Stimulated activated CD4-positive, alpha-beta T cell treated with anti-CD3 and anti-CD28 coated beads, Interleukin-2, amount 100 ng/mL, for 48 hours (primary cell): ENCODE results near the gene NRG4.
"Not testable (repeated sequence)": the region's sequence is repeated elsewhere in the genome, so short reads cannot be mapped to it uniquely, and the experiment has no call there.

Source experiments
- DNase-seq, 2 donors: peaks; one replicate each; pipeline ENCODE4 v3.0.0-alpha.2; 2020

NRG4 gene, protein sequence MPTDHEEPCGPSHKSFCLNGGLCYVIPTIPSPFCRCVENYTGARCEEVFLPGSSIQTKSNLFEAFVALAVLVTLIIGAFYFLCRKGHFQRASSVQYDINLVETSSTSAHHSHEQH

GRCh38 chr15:76011627-76012551, at the start of gene NRG4:
TSS of gene NRG4 (minus strand) at chr15:76012424. CDS start at chr15:76011230, 1,194 bp downstream.
- no peak for DNase-seq

GRCh38 chr15:76061700-76062099, 49.5 kb upstream of the NRG4 start:
- DNase-seq = no peak

GRCh38 chr15:76060118-76060989, 48.1 kb upstream of the NRG4 start:
- peak in 1 of 2 donors; percentile 9 for DNase-seq

DNA sequence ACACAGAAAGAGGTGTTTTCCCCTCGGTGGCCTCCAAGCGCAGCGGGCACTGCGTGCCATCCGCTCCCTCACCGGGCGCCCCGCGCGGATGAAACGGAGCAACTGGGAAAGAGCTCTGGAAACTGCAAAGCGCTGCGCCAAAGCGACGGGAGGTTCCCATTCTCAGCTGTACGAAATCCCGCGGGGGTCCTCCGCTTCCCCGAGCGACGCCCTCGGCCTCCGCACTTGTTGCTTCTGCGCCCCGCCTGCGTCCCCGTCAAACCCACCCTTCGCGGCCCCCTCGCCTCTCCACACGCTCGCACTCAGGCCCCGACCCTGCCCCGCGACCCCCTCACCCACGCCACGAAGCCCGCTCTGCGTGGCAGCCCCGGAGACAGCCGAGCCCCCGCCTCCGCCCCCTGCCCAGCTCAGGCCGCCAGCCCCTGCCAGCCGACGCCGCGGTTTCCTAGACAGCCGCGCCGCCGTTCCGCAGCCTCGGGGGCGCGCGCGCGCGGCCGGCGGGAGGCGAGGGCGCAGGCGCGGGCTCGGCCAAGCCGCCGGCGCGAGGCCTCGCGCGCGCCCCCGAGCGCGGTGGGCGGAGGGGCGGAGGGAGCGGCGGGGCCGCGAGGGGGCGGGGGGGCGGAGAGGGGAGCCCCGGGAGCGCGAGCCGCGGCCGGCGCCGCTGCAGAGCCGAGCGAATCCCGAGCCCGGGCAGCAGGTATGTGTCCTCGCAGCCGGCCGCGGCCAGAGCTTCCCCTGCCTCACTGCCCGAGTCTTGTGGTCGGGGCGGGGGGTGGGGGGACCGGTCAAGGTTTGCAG, 47.3 kb upstream of the NRG4 start, which contains the start of gene TMEM266:
TSS of gene TMEM266 (plus strand) at position 666 of the 798 bp plus-strand sequence. CDS start 74,279 bp downstream, outside the sequence.
- DNase-seq = peak in 1 of 2 donors; percentile 9

- DNase-seq = peak in 1 of 2 donors; percentile 26
Measured at GRCh38 chr15:76058714-76059319, 46.6 kb upstream of the NRG4 start.

DNA sequence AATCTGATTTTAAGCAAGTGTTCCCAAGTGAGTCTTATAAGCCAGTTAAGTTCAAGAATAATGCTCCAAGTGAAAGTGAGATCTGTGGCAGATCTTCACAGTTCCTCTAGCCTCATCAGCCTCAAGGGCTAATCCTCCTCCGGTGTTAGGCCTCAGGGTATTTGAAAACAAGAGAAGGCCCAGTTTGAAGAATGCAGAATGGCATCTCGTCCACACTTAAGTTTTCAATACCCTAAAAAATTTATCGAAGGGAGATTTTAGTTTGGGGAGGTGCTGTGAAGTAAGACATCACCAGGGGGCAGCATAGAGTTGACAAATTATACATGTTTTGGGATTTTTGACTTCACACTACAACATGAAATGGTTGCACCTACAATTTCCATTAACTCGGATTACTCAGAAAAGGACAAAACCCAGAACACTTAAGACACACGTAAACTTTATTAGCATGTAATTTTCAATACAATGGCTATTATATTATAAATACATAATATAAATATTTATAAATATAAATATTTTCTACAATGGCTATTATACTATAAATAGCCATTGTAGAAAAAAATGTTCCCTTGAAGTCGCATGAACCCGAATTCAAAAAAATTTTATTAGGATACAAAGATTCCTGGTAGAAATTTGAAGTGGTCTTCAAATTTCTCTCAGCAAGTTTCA, 45.2 kb upstream of the NRG4 start:
- DNase-seq = peak; percentile 53 to 55

DNA sequence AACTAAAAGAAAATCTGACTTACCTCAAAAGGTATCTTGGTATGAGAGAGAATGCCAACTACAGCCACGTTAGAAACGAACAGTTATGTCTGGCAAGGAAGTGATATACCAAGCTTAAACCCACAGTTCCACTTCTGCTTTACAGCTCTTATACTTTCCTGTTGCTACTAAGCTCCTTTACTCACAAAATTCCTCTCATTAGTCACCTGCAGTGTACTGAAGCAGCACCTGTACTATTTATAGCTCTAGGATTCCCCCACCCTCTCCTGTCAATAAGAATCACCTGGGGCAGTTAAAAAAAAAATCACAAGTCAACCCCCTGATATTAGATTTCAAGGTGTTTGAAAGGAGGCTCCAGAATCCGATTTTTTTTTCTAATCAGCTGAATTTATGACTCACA, 44.7 kb upstream of the NRG4 start:
- no peak for DNase-seq

- not testable (repeated sequence) for DNase-seq
Measured at GRCh38 chr15:76054201-76054600, 42.0 kb upstream of the NRG4 start.

DNA sequence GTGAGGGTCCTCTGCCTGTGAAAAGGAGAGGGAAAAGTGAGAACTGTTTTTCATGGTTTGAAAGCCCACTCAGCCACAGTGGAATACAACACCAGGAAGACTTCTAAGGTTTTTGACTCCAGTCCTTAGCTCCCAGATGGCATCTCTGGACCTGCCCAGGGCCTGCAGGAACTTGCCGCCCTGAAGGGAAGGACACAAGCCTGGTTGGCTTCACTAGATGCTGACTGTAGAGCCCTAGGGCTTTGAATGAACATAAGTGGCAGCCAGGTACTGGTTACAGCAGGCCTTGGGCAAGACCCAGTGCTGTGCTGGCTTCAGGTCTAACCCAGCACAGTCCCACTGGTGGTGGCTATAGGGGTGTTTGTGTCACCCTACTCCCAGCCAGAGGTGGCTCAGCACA, 26.3 kb upstream of the NRG4 start:
- no peak for DNase-seq

- DNase-seq = no peak
Measured at GRCh38 chr15:76035593-76035992, 23.4 kb upstream of the NRG4 start.

DNA sequence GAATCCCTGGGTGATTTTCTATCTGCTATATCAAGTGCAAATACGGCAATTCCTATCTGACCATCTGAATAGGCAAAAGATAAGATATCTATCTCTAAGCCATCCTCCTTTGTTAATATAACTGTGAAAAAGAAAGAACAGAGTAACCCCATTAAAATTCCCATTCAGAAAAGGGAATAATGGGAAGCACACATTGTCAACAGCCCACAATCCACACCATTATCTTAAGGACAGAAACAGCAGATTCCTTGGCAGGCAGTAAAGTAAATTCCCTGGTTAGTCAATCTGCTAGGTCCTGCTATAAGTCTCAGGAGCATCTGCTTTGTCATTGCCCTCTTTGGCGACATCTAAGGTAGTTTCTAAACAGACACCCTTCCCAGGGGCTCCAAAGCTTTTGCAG, 21.9 kb upstream of the NRG4 start:
- no peak for DNase-seq

GRCh38 chr15:76033438-76033837, 21.2 kb upstream of the NRG4 start:
- DNase-seq = no peak

- no peak for DNase-seq
Measured at GRCh38 chr15:76032046-76032445, 19.8 kb upstream of the NRG4 start.

GRCh38 chr15:76024021-76024768, 12.0 kb upstream of the NRG4 start:
- no peak for DNase-seq

DNA sequence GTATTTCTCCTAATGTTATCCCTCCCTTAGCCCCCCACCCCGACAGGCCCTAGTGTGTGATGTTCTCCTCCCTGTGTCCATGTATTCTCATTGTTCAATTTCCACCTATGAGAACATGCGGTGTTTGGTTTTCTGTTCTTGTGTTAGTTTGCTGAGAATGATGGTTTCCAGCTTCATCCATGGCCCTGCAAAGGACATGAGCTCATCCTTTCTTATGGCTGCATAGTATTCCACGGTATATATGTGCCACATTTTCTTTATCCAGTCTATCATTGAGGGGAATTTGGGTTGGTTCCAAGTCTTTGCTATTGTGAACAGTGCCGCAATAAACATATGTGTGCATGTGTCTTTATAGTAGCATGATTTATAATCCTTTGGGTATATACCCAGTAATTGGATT, 1.2 kb upstream of the NRG4 start:
- not testable (repeated sequence) for DNase-seq

DNA sequence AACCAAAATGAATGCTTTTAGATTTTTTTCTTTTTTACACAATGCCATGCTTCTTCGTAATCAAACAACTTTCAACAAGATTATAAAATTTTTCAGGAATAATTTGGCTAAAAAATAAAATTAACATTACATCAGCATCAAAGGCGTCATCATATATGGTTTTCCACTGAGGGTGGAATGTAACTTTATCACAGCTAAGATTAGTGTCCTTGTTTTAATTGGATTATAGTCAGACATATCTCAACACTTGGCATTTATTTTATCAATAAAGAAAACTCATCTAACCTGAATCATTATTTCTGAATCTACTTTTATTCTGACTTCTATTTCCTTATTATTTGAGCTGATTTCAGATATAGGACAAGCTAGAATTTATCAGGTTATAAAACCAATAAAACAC, 1.6 kb downstream of the NRG4 start:
- no peak for DNase-seq

- no peak for DNase-seq
Measured at GRCh38 chr15:76006136-76006778, 6.0 kb downstream of the NRG4 start.

DNA sequence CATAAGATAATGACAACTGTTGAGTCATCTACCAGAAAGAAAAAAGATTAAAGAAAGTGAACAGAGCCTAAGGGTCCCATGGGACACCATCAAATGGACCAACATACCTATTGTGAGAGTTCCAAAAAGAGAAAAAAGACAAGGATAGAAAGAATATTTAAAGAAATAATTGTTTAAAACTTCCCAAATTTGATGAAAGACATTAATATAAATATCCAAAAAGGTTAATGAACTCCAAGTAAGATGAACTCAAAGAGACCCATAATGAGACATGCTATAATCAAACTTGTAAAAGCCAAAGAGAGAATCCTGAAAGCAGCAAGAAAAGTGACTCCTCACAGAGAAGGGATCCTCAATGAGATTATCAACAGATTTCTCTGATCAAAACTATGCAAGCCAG, 8.9 kb downstream of the NRG4 start:
- DNase-seq = no peak

- no peak for DNase-seq
Measured at GRCh38 chr15:75995611-75996010, 16.6 kb downstream of the NRG4 start.

- no peak for DNase-seq
Measured at GRCh38 chr15:75994220-75994619, 18.0 kb downstream of the NRG4 start.
